ENCODE results near the gene TBC1D9. TPM values are rescaled to one million over a fixed set of nuclear protein-coding genes. Genes with fewer than 3 reads are reported as not detected.

The TBC1D9 gene
- total and polyA plus RNA-seq, 10 of the 15 experiments (the other 5 are each of a cell fraction or from before 2014, with no cell fraction given): 0.87 to 14.9 (median 7.1) TPM

GRCh38 chr4:140602714-140603113, 153.5 kb downstream of the TBC1D9 start:
- H3K36me3 ChIP-seq (ENCODE audit: control insufficient read depth in 2 of 2, insufficient read depth in 2 of 2, low read length in 1 of 2): no peaks in the 10 kb centered on the region
- no peaks in the 10 kb centered on the region for H4K20me1 ChIP-seq (ENCODE audit: control insufficient read depth, insufficient read depth)
- no TSS peak for BruUV-seq (replicated peaks)
- no peak overlapping the region for H3K9ac ChIP-seq (ENCODE audit: control insufficient read depth, insufficient read depth, low read length)
- CTCF ChIA-PET: interaction anchor here (1.2 to 1.6 kb wide), 2 partner anchors 26 to 78 kb away, joined by 3 to 5 read pairs; partner anchors contain the start of gene ELMOD2
- POLR2A ChIA-PET: no interaction called here
- H3K4me2 ChIP-seq (ENCODE audit: control insufficient read depth, insufficient read depth): no peak overlapping the region
- H2AFZ ChIP-seq (ENCODE audit: control insufficient read depth, low read depth, low read length): no peak overlapping the region
- no peak for FAIRE-seq
- ATAC-seq: no peak
- no peaks in the 10 kb centered on the region for H3K9me3 ChIP-seq (replicated peaks; ENCODE audit: control insufficient read depth, insufficient read depth, low read length)
- TF ChIP-seq RAD51 (IDR thresholded peaks at IDR 0.05) (no peak), MTA3 (IDR thresholded peaks at IDR 0.05; ENCODE audit: borderline replicate concordance, low read length) (no peak), PML (IDR thresholded peaks at IDR 0.05; ENCODE audit: low read length) (no peak), NR2F1 (conservative IDR thresholded peaks at IDR 0.05) (no peak)
- WGBS (ENCODE audit: insufficient coverage, insufficient replicate concordance, low lambda C conversion rate, missing lambda C conversion rate): 89% methylated on average over 2 of the region's 2 CpGs
- no peak overlapping the region for H3K4me3 ChIP-seq
- SMC1A ChIA-PET (ENCODE audit: uncharacterized antibody, unreplicated experiment): no interaction called here
- intact Hi-C loops (cut with micrococcal nuclease; ENCODE audit: unreplicated experiment) (no loop called here), in situ Hi-C loops (cut with MboI) (no loop called here)
- RAD21 ChIA-PET (ENCODE audit: unreplicated experiment): no interaction called here
- no peaks in the 10 kb centered on the region for H3K79me2 ChIP-seq (ENCODE audit: control insufficient read depth, insufficient read depth, low read length)
- DNase-seq (ENCODE audit: low read depth, low spot score): no peak
- H3K27ac ChIP-seq (ENCODE audit: control insufficient read depth, insufficient read depth): no peak overlapping the region
- no peaks in the 10 kb centered on the region for H3K4me1 ChIP-seq (ENCODE audit: control insufficient read depth, insufficient read depth, low read length)
- no peaks in the 10 kb centered on the region; a peak in 1 of 4 replicates for H3K27me3 ChIP-seq (replicated peaks in 1 of 2; ENCODE audit: control insufficient read depth in 2 of 2, insufficient read depth in 2 of 2, low read length in 1 of 2)

DNA sequence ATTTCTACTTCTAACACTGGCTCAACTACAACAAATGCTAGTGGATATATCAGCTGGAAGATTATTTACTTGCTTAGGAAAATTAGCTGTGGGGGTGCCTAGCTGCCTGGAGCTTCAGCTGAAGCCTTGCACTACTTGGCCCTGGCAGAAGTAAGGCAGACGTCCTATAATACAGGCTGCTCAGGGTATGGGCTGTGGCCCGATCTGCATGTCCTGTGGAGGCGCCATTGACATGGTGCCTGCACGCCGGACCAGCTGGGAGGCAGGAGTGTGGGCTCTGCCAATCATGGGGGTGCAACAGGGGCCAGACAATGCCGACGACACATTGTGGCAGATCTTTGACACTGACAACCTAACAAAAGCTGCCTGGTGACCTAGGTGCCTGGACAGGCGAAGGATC, 155.8 kb downstream of the TBC1D9 start:
- Histone ChIP-seq H3K36me3 (ENCODE audit: control insufficient read depth in 2 of 2, insufficient read depth in 2 of 2, low read length in 1 of 2) (no peaks in the 10 kb centered on the region), H3K27ac (ENCODE audit: control insufficient read depth, insufficient read depth) (no peak overlapping the region), H3K9me3 (replicated peaks; ENCODE audit: control insufficient read depth, insufficient read depth, low read length) (no peaks in the 10 kb centered on the region), H3K4me3 (no peak overlapping the region), H3K4me1 (ENCODE audit: control insufficient read depth, insufficient read depth, low read length) (no peaks in the 10 kb centered on the region), H2AFZ (ENCODE audit: control insufficient read depth, low read depth, low read length) (no peak overlapping the region), H3K27me3 (replicated peaks in 1 of 2; ENCODE audit: control insufficient read depth in 2 of 2, insufficient read depth in 2 of 2, low read length in 1 of 2) (no peaks in the 10 kb centered on the region; a peak in 1 of 4 replicates), H4K20me1 (ENCODE audit: control insufficient read depth, insufficient read depth) (no peaks in the 10 kb centered on the region), H3K9ac (ENCODE audit: control insufficient read depth, insufficient read depth, low read length) (no peak overlapping the region), H3K4me2 (ENCODE audit: control insufficient read depth, insufficient read depth) (no peak overlapping the region), H3K79me2 (ENCODE audit: control insufficient read depth, insufficient read depth, low read length) (no peaks in the 10 kb centered on the region)
- POLR2A ChIA-PET: no interaction called here
- in situ Hi-C loops (cut with MboI): no loop called here
- WGBS (ENCODE audit: insufficient coverage, insufficient replicate concordance, low lambda C conversion rate, missing lambda C conversion rate): 27% methylated on average over 8 of the region's 8 CpGs
- BruUV-seq (replicated peaks): no TSS peak
- intact Hi-C loops (cut with micrococcal nuclease; ENCODE audit: unreplicated experiment): no loop called here
- CTCF ChIA-PET: interaction anchor here (1.1 to 2.6 kb wide), 2 partner anchors 8 to 241 kb away, joined by 4 to 16 read pairs; no protein-coding TSS in a partner anchor
- RAD21 ChIA-PET (ENCODE audit: unreplicated experiment): interaction anchor here (1.4 kb wide), 1 partner anchor 240 kb away, joined by 5 read pairs; no protein-coding TSS in a partner anchor
- FAIRE-seq (no peak), DNase-seq (ENCODE audit: low read depth, low spot score) (no peak), ATAC-seq (no peak)
- SMC1A ChIA-PET (ENCODE audit: uncharacterized antibody, unreplicated experiment): interaction anchor here (1.2 kb wide), 2 partner anchors 8 to 19 kb away, joined by 3 read pairs; no protein-coding TSS in a partner anchor
- TF ChIP-seq GATAD2B (conservative IDR thresholded peaks at IDR 0.05; ENCODE audit: low read depth) (no peak), MTA3 (IDR thresholded peaks at IDR 0.05; ENCODE audit: borderline replicate concordance, low read length) (no peak), MAX (IDR thresholded peaks at IDR 0.05; ENCODE audit: low read depth, low read length) (no peak), CEBPZ (IDR thresholded peaks at IDR 0.05; ENCODE audit: low read depth, low read length) (no peak), STAT3 (IDR thresholded peaks at IDR 0.05; ENCODE audit: low read depth, low read length) (no peak), RB1 (IDR thresholded peaks at IDR 0.05; ENCODE audit: borderline replicate concordance) (no peak), ZNF622 (IDR thresholded peaks at IDR 0.05) (no peak)
- TF ChIP-seq, protein P1, sequence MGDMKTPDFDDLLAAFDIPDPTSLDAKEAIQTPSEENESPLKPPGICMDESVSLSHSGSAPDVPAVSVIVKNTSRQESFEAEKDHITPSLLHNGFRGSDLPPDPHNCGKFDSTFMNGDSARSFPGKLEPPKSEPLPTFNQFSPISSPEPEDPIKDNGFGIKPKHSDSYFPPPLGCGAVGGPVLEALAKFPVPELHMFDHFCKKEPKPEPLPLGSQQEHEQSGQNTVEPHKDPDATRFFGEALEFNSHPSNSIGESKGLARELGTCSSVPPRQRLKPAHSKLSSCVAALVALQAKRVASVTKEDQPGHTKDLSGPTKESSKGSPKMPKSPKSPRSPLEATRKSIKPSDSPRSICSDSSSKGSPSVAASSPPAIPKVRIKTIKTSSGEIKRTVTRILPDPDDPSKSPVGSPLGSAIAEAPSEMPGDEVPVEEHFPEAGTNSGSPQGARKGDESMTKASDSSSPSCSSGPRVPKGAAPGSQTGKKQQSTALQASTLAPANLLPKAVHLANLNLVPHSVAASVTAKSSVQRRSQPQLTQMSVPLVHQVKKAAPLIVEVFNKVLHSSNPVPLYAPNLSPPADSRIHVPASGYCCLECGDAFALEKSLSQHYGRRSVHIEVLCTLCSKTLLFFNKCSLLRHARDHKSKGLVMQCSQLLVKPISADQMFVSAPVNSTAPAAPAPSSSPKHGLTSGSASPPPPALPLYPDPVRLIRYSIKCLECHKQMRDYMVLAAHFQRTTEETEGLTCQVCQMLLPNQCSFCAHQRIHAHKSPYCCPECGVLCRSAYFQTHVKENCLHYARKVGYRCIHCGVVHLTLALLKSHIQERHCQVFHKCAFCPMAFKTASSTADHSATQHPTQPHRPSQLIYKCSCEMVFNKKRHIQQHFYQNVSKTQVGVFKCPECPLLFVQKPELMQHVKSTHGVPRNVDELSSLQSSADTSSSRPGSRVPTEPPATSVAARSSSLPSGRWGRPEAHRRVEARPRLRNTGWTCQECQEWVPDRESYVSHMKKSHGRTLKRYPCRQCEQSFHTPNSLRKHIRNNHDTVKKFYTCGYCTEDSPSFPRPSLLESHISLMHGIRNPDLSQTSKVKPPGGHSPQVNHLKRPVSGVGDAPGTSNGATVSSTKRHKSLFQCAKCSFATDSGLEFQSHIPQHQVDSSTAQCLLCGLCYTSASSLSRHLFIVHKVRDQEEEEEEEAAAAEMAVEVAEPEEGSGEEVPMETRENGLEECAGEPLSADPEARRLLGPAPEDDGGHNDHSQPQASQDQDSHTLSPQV (IDR thresholded peaks at IDR 0.05): no peak
